WTC11 (cell line): Measurements from ENCODE around the gene TPGS2.
A peak's percentile ranks its signal among the peaks of the same experiment; 100 is the strongest.

Source experiments
- CTCF ChIP-seq: fragments of 200-600 bp; IDR thresholded peaks from 2 replicates; pipeline ENCODE4 v1.8.0; 2022; ENCODE audit warnings: antibody characterized with exemption
- ELF4 ChIP-seq: sonication (generic); formaldehyde crosslinking; IDR thresholded peaks from 2 replicates; pipeline ENCODE4 v1.8.1; 2022; ENCODE audit warnings: low read depth, mild to moderate bottlenecking, moderate library complexity, missing genetic modification reagents
- IRF1 ChIP-seq: sonication (generic); formaldehyde crosslinking; IDR thresholded peaks from 2 replicates; pipeline ENCODE4 v1.8.0; 2023; ENCODE audit warnings: missing genetic modification reagents
- MXD4 ChIP-seq: fragments of 250-450 bp; sonication (Bioruptor Pico); IDR thresholded peaks from 2 replicates; pipeline ENCODE4 v1.8.0; 2021; ENCODE audit warnings: mild to moderate bottlenecking, moderate library complexity, borderline replicate concordance
- NR2C2 ChIP-seq: sonication (generic); formaldehyde crosslinking; IDR thresholded peaks from 2 replicates; pipeline ENCODE4 v1.8.0; 2022; ENCODE audit warnings: mild to moderate bottlenecking, missing genetic modification reagents
- TCF7 ChIP-seq: sonication (generic); formaldehyde crosslinking; IDR thresholded peaks from 2 replicates; pipeline ENCODE4 v1.8.0; 2022; ENCODE audit warnings: mild to moderate bottlenecking, low read depth, missing genetic modification reagents, moderate library complexity
- TEAD4 ChIP-seq: sonication (generic); formaldehyde crosslinking; IDR thresholded peaks from 2 replicates; pipeline ENCODE4 v1.8.0; 2022; ENCODE audit warnings: mild to moderate bottlenecking, missing genetic modification reagents

- TF ChIP-seq CTCF (peak; percentile 64), ELF4 (CRISPR knock-in tag) (no peak), IRF1 (CRISPR knock-in tag) (no peak), MXD4 (no peak), TCF7 (CRISPR knock-in tag) (no peak), NR2C2 (CRISPR knock-in tag) (no peak), TEAD4 (CRISPR knock-in tag) (no peak)
Measured at GRCh38 chr18:36809590-36810381, 19.0 kb downstream of the TPGS2 start.
